Stimulated activated CD8-positive, alpha-beta memory T cell treated with anti-CD3 and anti-CD28 coated beads, Interleukin-2, amount 100 ng/mL, for 1 hour (primary cell): ENCODE data around the gene ACVR1.

Experiments used
- DNase-seq, 2 donors: peaks; one replicate each; pipeline ENCODE4 v3.0.0-alpha.2; 2020; ENCODE audit warnings: low read depth in 2 of 2

The ACVR1 gene

GRCh38 chr2:157856187-157856515 lies 20.0 kb downstream of the ACVR1 start:
- no peak for DNase-seq

- no peak for DNase-seq
Measured at GRCh38 chr2:157853820-157854219, 22.3 kb downstream of the ACVR1 start.

GRCh38 chr2:157853211-157853610 lies 22.9 kb downstream of the ACVR1 start:
- no peak for DNase-seq

- DNase-seq = no peak
Measured at GRCh38 chr2:157849591-157849990, 26.5 kb downstream of the ACVR1 start.

GRCh38 chr2:157848213-157848612 lies 27.9 kb downstream of the ACVR1 start:
- no peak for DNase-seq

GRCh38 chr2:157845081-157845480 lies 31.0 kb downstream of the ACVR1 start:
- no peak for DNase-seq

- no peak for DNase-seq
Measured at GRCh38 chr2:157843935-157844334, 32.2 kb downstream of the ACVR1 start.

GRCh38 chr2:157843081-157843480 lies 33.0 kb downstream of the ACVR1 start:
- no peak for DNase-seq

GRCh38 chr2:157842106-157842879 lies 33.8 kb downstream of the ACVR1 start:
- no peak for DNase-seq

GRCh38 chr2:157841485-157841884 lies 34.6 kb downstream of the ACVR1 start:
- DNase-seq = no peak

GRCh38 chr2:157840568-157841156 lies 35.5 kb downstream of the ACVR1 start:
- DNase-seq = no peak

- no peak for DNase-seq
Measured at GRCh38 chr2:157839822-157840221, 36.3 kb downstream of the ACVR1 start.

- no peak for DNase-seq
Measured at GRCh38 chr2:157839162-157839801, 36.8 kb downstream of the ACVR1 start.

- no peak for DNase-seq
Measured at GRCh38 chr2:157838442-157839161, 37.5 kb downstream of the ACVR1 start.

GRCh38 chr2:157837851-157838441 lies 38.2 kb downstream of the ACVR1 start:
- DNase-seq = no peak

- DNase-seq = no peak
Measured at GRCh38 chr2:157836531-157836930, 39.6 kb downstream of the ACVR1 start.

- no peak for DNase-seq
Measured at GRCh38 chr2:157835425-157835824, 40.7 kb downstream of the ACVR1 start.

GRCh38 chr2:157835006-157835405 lies 41.1 kb downstream of the ACVR1 start:
- no peak for DNase-seq

- DNase-seq = no peak
Measured at GRCh38 chr2:157833721-157834120, 42.4 kb downstream of the ACVR1 start.

- no peak for DNase-seq
Measured at GRCh38 chr2:157831573-157832315, 44.4 kb downstream of the ACVR1 start.
